Stimulated activated CD8-positive, alpha-beta memory T cell treated with anti-CD3 and anti-CD28 coated beads, Interleukin-12 subunit alpha, Interleukin-12 subunit beta, amount 100 ng/mL, for 24 hours (primary cell): ENCODE results near the gene OTUB2.

Experiments
- DNase-seq: peaks from one replicate; pipeline ENCODE4 v3.0.0-alpha.2; 2020; ENCODE audit errors: extremely low read depth

Gene OTUB2

DNA sequence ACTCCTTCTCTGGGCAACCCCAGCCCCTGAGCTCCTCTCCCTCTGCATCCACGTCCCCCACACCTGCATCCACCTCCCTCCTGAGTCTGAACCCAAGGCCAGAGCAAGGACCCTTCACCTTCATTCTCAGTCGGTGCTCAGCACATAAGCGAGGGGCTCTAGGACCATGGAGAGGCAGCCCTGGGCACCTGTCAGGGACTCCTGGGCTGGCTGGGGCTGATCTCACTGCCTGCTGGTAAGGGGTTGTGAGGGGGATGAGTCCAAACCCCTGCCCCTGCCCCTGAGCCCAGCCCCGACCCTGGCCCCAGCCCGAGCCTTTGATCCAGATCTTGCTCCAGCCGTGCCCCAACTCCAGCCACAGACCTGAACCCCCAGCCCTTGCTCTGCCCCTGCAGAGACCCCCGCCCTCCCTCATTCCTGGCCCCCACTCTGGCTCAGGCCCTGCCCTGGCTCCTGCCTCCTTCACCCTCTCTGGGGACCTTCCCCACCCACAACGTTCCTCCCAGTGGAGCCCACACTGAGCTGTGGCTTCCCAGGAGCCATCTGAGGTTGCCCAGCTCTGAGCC lies 29.9 kb upstream of the OTUB2 start:
- no peak for DNase-seq

DNA sequence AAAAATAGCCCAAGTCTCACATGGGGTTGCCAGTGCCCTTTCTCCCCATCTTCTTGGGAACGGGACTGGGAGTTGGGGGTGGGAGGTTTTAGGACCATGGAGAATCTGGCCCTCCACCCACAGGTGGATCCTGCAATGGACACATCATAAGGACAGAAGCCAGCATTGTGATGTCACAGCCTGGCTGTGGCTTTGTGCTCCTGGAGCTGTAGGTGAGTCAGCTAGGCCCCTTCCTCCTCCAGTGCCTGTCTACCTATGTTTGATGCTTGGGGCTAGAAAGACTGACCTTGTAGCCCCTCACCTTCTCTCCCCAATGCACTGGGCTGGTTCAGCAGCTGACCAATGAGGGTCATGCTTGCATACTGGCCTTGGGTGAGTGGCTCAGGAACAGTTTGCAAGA lies 29.1 kb upstream of the OTUB2 start, which contains the start of gene CCDC197:
Gene CCDC197 (plus strand): TSS at position 220 of the 400 bp plus-strand sequence. CDS start 831 bp downstream, outside the sequence.
- no peak for DNase-seq

DNA sequence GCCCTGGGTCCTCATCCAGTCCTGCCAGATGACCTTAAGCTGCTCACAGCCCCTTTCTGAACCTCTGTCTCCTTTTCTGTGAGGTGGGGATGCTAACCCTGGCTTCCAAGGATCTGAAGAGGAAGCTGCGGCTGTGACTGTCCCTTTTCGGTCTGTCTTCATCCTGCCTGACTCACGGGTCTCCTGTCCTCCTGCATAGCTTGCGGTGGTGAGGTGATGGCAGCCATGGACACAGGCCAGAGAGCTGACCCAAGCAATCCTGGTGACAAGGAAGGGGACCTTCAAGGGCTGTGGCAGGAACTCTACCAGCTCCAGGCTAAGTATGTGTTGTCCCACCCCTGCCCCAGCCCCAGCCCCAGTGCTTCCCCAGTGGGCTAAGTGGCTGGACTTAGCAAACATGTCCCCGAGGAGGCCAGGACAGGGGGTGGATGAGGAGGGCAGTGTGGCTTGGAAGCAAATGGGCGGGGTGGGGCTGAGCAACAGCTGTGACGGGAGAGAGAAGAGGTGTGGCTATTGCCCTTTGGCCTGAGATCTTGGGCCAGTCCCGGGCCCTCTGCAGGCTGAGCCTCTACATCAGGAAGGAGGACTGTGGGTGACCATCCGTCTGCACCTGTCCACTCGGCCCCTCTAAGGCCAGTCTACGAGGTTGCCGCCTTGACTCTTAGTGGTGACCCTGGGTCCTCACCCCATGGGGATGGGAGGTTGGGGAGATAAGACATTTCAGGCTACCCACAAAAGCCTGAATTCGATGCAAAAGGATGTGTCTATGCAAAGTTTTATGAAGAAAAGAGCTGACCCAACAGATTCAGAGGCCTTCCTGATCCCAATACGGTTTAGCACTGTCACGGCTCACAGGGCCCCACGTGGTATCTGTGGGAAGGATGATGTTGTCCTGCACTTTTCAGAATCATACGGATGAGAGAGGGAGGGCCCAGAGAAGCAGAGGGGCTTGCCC lies 27.9 kb upstream of the OTUB2 start:
- no peak for DNase-seq

DNA sequence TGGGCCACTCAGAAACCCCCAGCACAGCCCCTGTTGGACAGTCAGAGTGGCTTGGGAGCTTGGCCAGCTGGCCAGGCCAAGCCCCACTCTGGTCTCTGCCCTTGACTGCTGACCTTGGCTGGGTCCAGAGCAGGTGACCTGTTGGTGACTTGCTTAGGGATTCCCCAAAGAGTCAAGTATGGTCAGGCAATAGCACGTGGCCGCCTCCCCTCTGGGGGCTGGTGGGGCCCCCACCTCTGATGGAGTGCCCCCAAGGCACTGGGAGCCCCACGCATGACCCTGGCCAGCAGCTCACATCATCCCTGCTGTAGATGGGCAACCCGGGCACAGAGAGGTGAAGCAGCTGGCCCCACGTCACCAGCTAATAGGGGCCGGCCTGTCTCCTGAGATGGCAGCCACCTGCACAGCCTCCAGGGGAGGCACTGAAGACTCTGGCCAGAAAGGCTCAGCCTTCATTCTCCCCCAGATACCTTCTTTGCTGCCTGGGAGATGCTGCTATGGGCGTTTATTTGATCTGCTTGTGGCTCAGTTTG lies 27.2 kb upstream of the OTUB2 start:
- no peak for DNase-seq

DNA sequence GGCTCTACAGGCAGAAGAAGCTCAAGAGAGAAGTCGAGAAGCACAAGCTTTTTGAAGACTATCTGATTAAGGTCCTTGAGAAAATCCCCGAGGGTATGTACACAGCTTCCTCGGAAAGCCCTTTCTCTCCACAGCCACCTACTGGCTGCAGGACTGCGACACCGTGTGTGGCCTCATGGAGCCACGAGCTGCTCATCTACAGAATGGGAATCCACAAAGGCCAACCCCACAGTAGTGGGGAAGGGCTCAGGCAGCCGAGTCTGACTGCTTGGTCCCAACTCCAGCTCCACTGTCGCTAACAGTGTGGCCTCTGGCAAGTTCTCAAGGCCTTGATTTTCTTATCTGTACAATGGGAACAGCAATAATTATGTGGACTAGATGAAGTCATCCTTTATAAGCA lies 26.6 kb upstream of the OTUB2 start:
- no peak for DNase-seq

DNA sequence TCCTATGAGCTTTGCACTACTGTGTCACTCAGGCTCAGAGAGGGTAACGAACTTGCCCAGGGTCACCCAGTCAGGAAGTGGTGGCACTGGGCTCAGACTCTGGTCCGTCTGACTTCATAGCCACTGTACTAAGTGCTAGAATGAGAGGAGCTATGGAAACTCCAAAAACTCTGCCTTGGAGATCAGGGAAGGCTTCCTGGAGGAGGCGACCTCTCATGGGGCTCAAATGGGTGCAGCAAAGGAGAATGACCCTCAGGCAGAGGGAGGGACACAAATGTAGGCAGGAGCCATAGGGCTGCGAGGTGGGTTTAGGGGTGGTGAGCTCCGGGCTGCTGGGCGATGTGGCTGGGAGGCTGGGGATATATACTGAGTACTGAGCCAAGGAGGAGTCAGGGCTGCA lies 25.9 kb upstream of the OTUB2 start:
- no peak for DNase-seq

DNA sequence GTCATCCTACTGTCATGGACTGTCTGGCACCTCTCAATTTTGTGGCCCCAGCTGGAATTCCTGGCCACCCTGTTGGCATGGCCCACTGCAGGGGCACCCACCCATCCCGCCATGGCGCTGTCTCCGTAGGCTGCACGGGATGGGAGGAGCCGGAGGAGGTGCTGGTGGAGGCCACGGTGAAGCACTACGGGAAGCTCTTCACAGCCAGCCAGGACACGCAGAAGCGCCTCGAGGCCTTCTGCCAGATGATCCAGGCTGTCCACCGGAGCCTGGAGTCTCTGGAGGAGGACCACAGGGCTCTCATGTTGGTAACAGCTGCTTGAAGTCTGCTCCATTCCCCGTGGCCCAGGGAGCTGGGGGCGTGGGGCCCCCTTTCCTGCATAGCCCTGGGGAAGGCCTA lies 25.1 kb upstream of the OTUB2 start:
- DNase-seq = no peak

DNA sequence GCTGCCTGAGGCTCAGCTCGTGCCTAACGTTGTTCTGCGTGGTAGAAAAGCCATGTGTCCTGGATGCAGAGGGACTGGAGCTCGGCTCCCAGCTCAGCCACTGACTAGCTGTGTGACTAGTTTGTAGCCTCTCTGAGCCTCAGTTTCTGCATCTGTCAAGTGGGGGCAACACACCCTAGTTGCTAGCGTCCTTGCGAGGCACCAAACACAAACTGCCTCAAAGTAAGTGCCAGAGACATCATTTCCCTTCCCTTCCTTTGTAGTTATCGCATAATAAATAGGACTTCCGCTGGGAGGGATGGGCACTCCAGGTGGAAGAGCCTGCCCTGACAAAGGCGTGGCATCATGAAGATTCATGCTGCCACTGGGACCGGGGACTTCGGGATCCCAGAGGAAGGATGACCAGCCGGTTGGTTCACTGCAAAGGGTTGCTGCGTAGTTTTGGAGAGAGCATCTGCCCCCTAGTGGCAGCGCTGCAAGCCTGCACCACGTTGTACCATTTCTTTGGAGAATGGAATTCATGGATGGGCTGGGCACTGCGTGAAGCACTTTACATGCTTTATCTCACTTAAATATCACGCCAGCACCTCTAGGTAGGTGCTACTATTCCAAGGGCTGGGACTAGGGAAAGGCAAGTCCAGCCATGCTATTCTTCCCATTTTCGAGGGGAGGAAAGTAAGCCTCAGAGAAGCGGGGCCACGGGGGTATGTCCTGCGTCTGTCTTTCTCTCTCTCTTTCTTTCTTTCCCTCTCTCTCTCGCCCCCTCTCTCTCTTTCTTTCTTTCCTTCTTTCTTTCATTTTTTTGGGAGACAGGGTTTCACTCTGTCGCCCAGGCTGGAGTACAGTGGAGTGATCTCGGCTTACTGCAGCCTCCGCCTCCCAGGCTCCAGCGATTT lies 24.4 kb upstream of the OTUB2 start:
- no peak for DNase-seq

DNA sequence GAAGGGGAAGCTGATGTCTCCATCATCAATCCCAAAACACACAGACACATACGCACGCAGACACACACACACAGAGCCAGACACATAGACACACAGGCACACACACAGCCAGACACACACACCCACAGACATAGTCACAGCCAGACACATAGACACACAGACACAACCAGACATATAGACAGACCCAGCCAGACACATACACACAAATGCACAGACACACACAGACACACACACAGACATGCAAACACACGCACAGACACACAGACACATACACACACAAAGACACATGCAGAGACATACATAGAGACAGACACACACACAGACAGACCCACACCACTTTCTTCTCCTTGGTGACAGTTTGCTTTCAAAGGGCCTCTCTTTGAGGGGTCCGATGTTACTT lies 22.7 kb upstream of the OTUB2 start:
- no peak for DNase-seq

DNA sequence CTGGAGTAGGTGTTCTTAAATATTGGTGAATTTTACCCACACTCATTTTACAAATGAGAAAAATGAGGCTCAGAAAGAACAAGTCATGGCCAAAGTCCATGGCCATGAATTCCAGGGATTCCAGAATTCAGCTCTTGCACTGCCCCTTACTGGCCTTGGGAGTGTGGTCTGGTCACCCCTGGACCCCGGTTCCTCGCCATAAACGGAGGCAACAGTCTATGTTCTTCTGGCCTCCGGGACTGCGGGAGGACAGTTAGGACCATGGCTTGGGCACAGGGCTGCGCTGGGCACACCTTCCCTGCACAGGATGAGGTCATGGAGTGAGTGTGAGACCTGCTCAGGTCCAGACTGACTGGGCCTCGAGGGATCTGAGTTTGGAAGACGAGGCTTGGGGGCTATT lies 22.1 kb upstream of the OTUB2 start:
- no peak for DNase-seq

DNA sequence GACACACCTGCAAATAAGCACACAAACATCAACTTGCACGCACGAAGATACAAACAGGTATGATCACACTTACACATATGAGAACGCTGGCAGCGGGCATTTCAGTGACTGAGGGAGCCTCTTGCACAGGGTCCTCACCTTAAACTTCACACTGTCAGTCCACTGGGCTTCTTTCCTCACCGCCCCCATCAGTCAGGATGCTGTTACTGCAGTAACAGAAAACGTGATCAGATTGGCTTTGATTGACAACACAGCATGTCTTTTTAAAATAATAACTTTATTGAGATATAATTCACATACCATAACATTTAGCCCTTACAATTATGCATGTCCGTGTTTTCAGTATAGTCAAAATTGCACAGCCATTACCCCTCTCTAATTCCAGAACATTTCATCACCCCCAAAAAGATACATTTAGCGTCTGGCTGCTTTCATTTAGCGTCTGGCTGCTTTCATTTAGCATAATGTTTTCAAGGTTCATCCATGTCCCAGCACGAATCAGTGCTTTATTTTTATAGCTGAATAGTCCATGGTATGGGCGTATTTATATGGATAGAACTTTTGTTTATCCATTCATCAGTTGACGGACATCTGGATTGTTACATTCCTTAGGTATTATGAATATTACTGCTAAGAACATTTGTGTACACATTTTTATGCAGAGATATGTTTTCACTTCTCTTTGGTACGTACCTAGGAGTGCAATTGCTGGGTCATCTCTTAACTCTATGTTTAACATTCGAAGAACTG lies 20.6 kb upstream of the OTUB2 start:
- DNase-seq = no peak

DNA sequence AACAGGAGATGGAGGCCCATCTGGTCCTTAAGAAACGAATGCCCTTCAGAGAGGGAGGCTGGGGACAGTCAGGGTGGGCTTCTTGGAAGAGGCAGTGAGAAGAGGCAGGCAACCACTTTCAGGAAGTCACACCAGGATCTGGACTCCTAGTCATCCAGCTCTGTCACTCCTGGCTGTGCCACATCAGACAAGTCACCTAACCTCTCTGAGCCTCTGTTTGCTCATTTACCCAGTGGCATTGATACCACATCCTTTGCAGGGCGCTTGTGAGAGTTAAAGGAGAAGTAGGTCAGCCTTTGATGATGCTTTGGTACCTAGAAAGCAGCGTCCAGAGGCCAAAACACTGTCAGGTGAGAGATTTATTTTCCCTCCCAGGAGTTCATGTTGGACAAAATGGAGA lies 17.9 kb upstream of the OTUB2 start:
- DNase-seq = no peak

DNA sequence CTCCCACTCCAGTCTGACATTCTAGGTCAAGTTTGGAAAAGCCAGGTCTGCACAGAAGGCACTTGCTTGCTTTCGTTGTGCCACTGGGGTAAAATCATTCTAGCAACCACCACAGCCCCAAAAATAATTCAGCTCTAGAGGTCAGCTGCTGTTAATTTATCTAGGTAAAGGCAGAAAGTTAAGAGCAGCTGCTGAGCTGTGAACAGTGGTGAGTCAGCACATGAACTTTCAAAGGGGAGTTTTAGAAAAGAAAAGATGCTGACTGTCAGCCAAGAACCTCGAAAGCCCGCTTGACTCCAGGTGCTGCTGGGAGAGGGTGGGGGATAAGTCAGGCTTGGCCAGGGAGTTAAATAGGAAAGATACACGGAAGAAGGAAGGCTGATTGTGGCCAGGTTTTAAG lies 16.4 kb upstream of the OTUB2 start:
- no peak for DNase-seq

DNA sequence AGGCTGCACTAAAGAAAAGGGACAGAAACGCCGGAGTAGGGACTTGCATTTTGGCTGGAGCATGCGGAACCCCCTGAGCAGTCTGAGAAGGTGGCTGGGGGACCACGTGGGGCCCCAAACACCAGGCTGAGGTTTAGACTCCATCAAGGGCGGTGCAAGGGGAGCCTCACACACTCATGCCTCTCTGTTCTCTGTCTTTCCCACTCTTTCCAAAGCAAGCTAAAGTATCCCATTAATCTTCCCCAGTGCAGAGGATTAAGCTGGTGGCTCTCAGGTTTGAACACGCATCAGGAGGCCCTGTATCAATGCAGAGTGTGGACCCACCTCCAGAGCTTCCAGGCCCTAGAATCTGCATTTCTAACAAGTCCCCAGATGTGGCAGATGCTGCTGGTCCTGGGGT lies 15.5 kb upstream of the OTUB2 start:
- DNase-seq = no peak

DNA sequence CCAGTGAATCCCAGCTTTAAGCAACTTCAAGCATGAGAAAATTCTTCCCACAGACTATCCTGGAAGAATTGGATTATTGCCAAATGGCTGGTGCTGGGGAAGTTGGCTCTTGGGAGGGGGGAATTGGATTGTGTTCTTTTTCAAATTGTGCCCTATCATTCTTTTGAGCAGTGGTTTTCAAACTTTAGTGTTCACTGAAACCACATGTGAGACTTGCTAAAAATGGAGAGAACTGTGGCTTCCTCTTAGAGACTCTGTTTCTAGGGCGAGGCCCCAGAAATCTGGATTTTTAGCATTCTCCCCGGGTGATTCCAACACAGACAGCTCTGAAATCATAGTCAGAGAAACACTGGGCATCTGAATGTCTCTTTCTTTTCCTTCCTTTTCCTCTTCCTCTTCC lies 14.3 kb upstream of the OTUB2 start:
- DNase-seq = no peak

DNA sequence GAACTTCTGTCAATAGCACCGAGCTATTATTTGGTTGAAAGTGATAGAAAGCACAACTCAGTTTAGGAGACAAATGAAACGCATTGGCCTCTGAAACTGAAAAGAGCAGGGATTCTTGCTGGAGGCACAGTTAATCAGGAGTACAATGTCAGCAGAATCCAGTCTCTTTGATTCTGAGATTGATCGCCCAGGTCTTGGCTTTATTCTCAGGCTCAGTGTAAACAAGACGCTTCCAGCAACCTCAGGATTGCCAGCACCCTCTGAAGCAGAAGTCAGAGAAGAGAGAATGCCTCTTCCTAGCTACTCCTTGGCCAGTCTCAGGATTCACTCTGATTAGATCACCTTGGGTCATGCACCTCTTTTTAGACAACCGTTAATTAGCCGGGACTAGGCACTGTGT lies 11.8 kb upstream of the OTUB2 start:
- DNase-seq = no peak

DNA sequence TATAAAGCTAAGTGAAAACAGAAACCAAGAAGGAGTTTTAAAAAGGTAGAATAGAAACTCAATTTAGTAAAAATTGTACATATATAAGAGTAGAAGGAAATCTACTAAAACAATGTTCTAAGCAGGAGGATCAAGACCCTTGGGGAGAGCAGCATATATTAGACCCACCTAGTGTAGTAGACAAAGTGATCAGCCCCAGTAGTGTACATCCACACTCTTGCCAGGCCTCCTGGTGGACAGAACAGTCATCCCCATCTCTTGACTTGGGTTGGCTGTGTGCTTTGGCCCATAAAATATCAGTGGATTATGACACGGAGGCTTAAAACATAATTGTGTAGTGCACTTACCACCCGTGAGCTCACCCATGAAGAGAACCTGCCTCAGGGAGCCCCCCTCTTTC lies 10.9 kb upstream of the OTUB2 start:
- no peak for DNase-seq

DNA sequence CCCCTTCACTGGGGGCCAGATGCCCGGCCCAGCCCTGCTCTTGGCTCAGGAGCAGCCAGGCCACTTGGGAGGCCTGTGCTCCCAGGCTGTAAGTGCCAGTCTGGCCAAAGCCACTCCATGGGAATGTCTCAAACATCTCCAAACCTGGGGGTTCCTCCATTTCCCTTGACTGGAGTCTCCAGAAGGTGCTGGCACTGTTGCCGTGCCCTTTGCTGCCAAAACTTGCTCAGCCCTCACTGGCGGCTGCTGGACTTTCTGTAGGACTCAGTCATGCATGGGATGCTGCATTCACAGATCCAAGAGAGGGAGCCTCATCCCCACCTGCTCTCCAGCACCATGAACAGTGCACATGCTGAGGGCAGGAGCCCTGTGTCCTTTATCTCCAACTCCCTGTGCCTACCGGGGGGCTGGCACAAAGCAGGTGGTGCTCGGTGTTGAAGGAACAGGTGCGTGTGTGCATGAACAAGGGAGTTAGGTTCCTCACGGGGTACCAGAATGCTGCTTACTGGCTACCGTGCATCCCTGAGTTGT lies 9.6 kb upstream of the OTUB2 start:
- no peak for DNase-seq

DNA sequence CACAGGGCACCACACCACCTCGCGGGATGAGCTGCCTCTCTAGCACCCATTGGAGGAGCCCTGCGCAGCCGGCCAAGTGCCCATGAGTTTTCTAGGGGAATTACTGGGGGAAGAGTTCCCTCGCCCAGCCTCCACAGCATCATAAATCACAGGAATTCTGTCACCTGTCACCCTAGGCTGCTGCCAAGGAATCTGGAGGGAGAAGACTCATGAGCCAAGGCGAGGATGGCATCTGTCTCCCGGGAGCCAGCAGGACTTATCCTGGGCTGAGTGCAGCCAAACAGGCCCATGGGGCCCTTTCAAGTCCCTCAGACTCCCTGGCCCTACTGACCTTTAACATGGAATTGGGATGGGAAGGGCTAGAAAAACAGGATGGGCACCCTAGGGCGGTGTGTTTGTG lies 7.8 kb upstream of the OTUB2 start:
- DNase-seq = no peak

DNA sequence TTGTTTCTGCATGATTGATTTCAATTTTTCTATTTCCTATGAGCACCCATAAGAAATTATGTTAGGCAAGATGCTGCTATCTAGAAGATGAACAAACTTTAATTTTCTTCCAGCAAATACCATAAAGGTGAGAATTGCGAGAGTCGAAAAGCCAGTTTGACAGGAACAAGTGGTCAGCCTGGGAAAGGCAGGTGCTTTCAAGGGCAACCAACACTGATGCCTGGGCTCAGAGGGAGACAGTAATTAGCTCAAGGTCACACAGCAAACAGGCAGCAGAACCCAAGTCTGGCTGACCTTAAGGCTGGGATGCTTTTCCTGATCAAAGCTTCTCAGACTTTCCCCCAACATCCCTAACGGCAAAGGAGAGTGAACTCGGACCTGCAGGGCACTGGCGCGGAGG lies 6.8 kb upstream of the OTUB2 start:
- DNase-seq = no peak

DNA sequence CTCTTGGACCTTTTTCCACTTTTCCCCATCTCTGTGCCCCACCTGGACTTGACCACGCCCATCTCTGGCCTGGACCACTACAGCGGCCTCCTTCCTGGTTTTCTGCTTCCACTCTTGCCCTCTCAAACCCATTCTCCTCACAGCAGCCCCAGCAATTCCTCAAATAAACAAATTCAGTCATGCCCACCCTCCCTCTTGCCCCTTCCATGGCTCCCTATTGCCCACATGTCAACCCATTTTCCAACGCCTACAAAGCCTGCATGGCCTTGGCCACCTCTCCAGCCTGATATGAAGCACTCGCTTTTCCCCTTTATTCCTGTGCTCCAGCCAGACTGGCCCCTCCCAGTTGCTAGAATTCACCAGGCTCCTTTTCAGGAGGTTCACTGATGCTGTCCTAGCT lies 5.9 kb upstream of the OTUB2 start:
- no peak for DNase-seq
